ENCODE data around the gene ERBB2. TPM values are rescaled to one million over a fixed set of nuclear protein-coding genes. Genes with fewer than 3 reads are reported as not detected.

The ERBB2 gene
- total RNA-seq: 10 to 100 TPM in 1 of 5 experiments, 1 to 10 TPM in 4; 3.6 to 10.5 (median 6.6) TPM
- polyA plus RNA-seq: 1 to 10 TPM in 1 of 2 donors, under 1 TPM in 1; 0.39 to 2.4 TPM
- 12.1 reads per million, percentile 40 among the genes with 10 or more reads in this experiment for total RNA-seq

- Histone ChIP-seq H3K4me1 (ENCODE audit: control insufficient read depth in 2 of 2, insufficient read depth in 2 of 2, low read length in 2 of 2) (no peaks in the 10 kb centered on the region), H3K36me3 (ENCODE audit: control insufficient read depth in 2 of 3, insufficient read depth in 3 of 3, low read length in 3 of 3) (no peaks in the 10 kb centered on the region), H3K27me3 (ENCODE audit: control insufficient read depth in 2 of 2, insufficient read depth in 2 of 2, low read length in 2 of 2) (peaks cover 3 to 14% of the 10 kb centered on the region in 2 donors), H3K9me3 (ENCODE audit: control insufficient read depth in 2 of 3, low read length in 3 of 3) (no peaks in the 10 kb centered on the region), H3K27ac (ENCODE audit: low read depth, low read length) (no peak within 1 kb of the TSS), H3K4me3 (ENCODE audit: low read length) (no peak within 1 kb of the TSS)
- peaks cover 28 to 48% (median 29%) of the 10 kb centered on the region in 5 donors for H3K27me3 Mint-ChIP-seq
- POLR2A ChIA-PET: interaction anchor here (1.5 kb wide), 1 partner anchor 12 kb away, joined by 4 read pairs; the partner anchor contains the start of gene PGAP3
- no peak for ATAC-seq
- H3K36me3 Mint-ChIP-seq: peaks cover 0 to 16% (median 6%) of the 10 kb centered on the region in 5 donors
- intact Hi-C loops (cut with micrococcal nuclease): no loop called here
- CTCF ChIA-PET: no interaction called here
- H3K27ac Mint-ChIP-seq: peak within 1 kb of the TSS in 1 of 9 donors; percentile 13
- peak within 1 kb of the TSS in 9 of 10 donors; percentile 18 to 72 (median 45) for H3K4me3 Mint-ChIP-seq
- peaks cover 0 to 2% (median 0%) of the 10 kb centered on the region in 11 donors for H3K9me3 Mint-ChIP-seq
- DNase-seq: no peak
- peaks cover 5 to 18% (median 10%) of the 10 kb centered on the region in 7 donors for H3K4me1 Mint-ChIP-seq
Observed at GRCh38 chr17:39699818-39700147, at the start of gene ERBB2. Gene ERBB2 (plus strand): TSS chr17:39700064. CDS start chr17:39700239, 175 bp downstream.

DNA sequence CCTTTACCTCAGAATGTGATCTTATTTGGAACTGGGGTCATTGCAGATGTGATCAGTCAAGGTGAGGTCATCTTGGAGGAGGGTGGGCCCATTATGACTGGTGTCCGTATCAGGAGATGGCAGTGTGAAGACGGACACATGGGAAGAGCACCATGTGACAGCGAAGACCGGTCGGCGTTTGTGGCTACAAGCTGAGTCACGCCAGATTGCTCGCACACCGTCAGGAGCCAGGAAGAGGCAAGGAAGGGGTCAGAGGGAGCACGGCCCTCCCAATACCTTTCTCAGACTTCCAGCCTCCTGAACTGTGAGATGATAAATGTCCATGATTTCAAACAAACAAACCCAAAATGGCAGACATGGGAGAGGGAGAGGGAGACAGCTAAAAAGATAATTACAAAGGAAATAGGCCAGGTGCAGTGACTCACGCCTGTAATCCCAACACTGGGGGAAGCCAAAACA, 49.7 kb upstream of the ERBB2 start:
- ATAC-seq (no peak), DNase-seq (no peak)
- Mint-ChIP-seq H3K27ac (peak overlapping the region in 8 of 9 donors; percentile 39 to 89 (median 72)), H3K36me3 (peaks cover 0 to 12% (median 0%) of the 10 kb centered on the region in 5 donors), H3K4me3 (no peak overlapping the region), H3K4me1 (peaks cover 23 to 72% (median 55%) of the 10 kb centered on the region in 7 donors), H3K27me3 (no peaks in the 10 kb centered on the region), H3K9me3 (no peaks in the 10 kb centered on the region)
- no peaks in the 10 kb centered on the region for H3K9me3 ChIP-seq (ENCODE audit: control insufficient read depth in 2 of 3, low read length in 3 of 3)
- no peak overlapping the region for H3K27ac ChIP-seq (ENCODE audit: low read depth, low read length)
- ChIA-PET CTCF (interaction anchor here (1.2 kb wide), 3 partner anchors 11 to 28 kb away, joined by 3 to 4 read pairs (median 4); no protein-coding TSS in a partner anchor), POLR2A (interaction anchor here (1.1 kb wide), 1 partner anchor 8 kb away, joined by 3 read pairs; no protein-coding TSS in a partner anchor)
- no peak overlapping the region for H3K4me3 ChIP-seq (ENCODE audit: low read length)
- intact Hi-C loops (cut with micrococcal nuclease): no loop called here
- peaks cover 0 to 27% (median 0%) of the 10 kb centered on the region in 3 experiments for H3K36me3 ChIP-seq (ENCODE audit: control insufficient read depth in 2 of 3, insufficient read depth in 3 of 3, low read length in 3 of 3)
- H3K27me3 ChIP-seq (ENCODE audit: control insufficient read depth in 2 of 2, insufficient read depth in 2 of 2, low read length in 2 of 2): no peaks in the 10 kb centered on the region
- H3K4me1 ChIP-seq (ENCODE audit: control insufficient read depth in 2 of 2, insufficient read depth in 2 of 2, low read length in 2 of 2): peaks cover 4 to 10% of the 10 kb centered on the region in 2 donors

DNA sequence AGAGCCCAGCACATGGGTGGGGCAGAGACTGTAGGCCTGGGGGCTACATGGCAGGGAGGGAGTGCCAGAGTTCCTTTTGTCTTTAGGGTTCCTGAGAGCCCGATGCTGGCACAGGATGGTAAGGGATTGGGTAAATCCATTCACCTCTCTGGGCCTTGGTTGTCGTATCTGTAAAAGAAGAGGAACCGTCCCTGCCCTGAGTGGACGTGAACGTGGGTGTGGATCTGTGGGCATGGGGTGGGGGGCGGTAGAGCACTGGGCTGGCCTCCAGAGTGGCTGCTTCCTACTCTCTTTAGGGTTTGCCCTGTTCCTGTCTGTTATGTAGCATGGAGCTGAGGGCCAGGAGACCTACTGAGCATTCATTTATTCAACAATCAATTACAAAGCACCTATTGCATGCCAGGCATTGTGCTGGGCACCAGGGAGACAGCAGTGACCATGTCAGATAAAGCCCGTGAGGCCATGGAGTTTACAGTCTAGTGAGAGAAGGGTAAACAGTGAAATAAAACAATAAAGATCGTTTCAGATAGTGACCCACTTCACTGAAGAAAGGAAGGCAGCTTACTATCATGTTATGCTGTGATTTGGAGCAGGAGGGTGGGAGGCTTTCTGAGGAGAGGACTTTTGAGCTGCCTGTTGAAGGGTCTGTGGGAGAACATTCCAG, 47.8 kb upstream of the ERBB2 start:
- Mint-ChIP-seq H3K27ac (peak overlapping the region in 8 of 9 donors; percentile 32 to 82 (median 66)), H3K27me3 (no peaks in the 10 kb centered on the region), H3K4me3 (peak overlapping the region in 3 of 10 donors; percentile 5 to 61 (median 17)), H3K9me3 (no peaks in the 10 kb centered on the region), H3K4me1 (peaks cover 24 to 68% (median 56%) of the 10 kb centered on the region in 7 donors), H3K36me3 (peaks cover 0 to 18% (median 0%) of the 10 kb centered on the region in 5 donors)
- peaks cover 4 to 10% of the 10 kb centered on the region in 2 donors for H3K4me1 ChIP-seq (ENCODE audit: control insufficient read depth in 2 of 2, insufficient read depth in 2 of 2, low read length in 2 of 2)
- ATAC-seq (no peak), DNase-seq (no peak)
- no peaks in the 10 kb centered on the region for H3K27me3 ChIP-seq (ENCODE audit: control insufficient read depth in 2 of 2, insufficient read depth in 2 of 2, low read length in 2 of 2)
- H3K36me3 ChIP-seq (ENCODE audit: control insufficient read depth in 2 of 3, insufficient read depth in 3 of 3, low read length in 3 of 3): peaks cover 0 to 32% (median 0%) of the 10 kb centered on the region in 3 experiments
- no peaks in the 10 kb centered on the region for H3K9me3 ChIP-seq (ENCODE audit: control insufficient read depth in 2 of 3, low read length in 3 of 3)
- ChIA-PET POLR2A (interaction anchor here (0.5 to 1.4 kb wide), 3 partner anchors 14 to 80 kb away, joined by 4 to 9 read pairs (median 5); no protein-coding TSS in a partner anchor), CTCF (interaction anchor here (0.6 to 3.5 kb wide), 11 partner anchors 11 to 373 kb away, joined by 3 to 15 read pairs (median 3); no protein-coding TSS in a partner anchor)
- no peak overlapping the region for H3K4me3 ChIP-seq (ENCODE audit: low read length)
- intact Hi-C loops (cut with micrococcal nuclease): loop anchor here in 1 of 2 donors (2.0 kb wide), 1 partner anchor 29 kb away; no protein-coding TSS in a partner anchor
- no peak overlapping the region for H3K27ac ChIP-seq (ENCODE audit: low read depth, low read length)

DNA sequence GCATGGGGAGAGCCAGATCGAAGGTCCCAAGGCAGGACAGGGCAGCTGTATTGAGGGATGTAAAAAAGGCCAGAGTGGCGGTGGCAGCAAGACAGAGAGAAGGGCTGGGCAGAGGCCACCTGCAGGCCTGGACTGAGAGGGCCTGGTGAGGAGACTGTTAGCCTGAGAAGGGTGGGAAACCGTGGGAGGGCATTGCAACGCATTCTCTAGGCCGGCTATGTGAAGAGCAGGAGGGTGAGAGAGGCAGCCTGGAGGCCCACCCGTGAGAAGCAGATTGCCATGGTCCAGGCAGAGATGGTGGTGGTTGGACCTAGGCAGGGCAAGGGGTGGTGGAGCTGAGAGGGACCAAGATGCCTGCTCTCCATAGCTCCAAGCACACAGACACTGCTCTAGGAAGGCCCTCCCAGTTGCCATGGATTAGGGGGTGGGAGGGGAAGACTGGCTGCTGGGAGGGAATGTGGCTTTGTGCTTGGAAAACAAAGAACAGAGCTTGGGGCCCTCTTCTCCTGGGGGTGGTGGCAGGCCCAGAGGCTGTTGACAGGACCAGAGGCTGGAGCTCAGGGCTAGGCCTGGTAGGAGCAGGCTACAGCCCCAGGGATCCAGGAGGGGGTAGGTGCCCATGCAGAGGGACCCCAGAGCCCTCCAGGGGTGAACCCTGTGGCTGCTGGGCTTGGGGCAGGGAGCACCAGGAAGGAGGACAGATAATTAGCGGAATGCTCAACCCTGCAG, 47.1 kb upstream of the ERBB2 start:
- Mint-ChIP-seq H3K4me3 (peak overlapping the region in 3 of 10 donors; percentile 5 to 61 (median 17)), H3K36me3 (peaks cover 0 to 20% (median 0%) of the 10 kb centered on the region in 5 donors), H3K27me3 (no peaks in the 10 kb centered on the region), H3K4me1 (peaks cover 24 to 67% (median 56%) of the 10 kb centered on the region in 7 donors), H3K27ac (peak overlapping the region in 8 of 9 donors; percentile 14 to 82 (median 66)), H3K9me3 (no peaks in the 10 kb centered on the region)
- ChIA-PET POLR2A (interaction anchor here (1.0 to 1.4 kb wide), 2 partner anchors 14 to 15 kb away, joined by 4 to 5 read pairs; no protein-coding TSS in a partner anchor), CTCF (interaction anchor here (0.6 to 3.5 kb wide), 17 partner anchors 10 to 373 kb away, joined by 3 to 20 read pairs (median 4); partner anchors contain the start of gene PNMT)
- Histone ChIP-seq H3K27ac (ENCODE audit: low read depth, low read length) (no peak overlapping the region), H3K36me3 (ENCODE audit: control insufficient read depth in 2 of 3, insufficient read depth in 3 of 3, low read length in 3 of 3) (peaks cover 0 to 35% (median 0%) of the 10 kb centered on the region in 3 experiments), H3K27me3 (ENCODE audit: control insufficient read depth in 2 of 2, insufficient read depth in 2 of 2, low read length in 2 of 2) (no peaks in the 10 kb centered on the region), H3K4me3 (ENCODE audit: low read length) (no peak overlapping the region), H3K4me1 (ENCODE audit: control insufficient read depth in 2 of 2, insufficient read depth in 2 of 2, low read length in 2 of 2) (peaks cover 4 to 13% of the 10 kb centered on the region in 2 donors), H3K9me3 (ENCODE audit: control insufficient read depth in 2 of 3, low read length in 3 of 3) (no peaks in the 10 kb centered on the region)
- ATAC-seq (no peak), DNase-seq (no peak)
- intact Hi-C loops (cut with micrococcal nuclease): loop anchor here in 1 of 2 donors (2.0 kb wide), 1 partner anchor 30 kb away; no protein-coding TSS in a partner anchor

GRCh38 chr17:39653316-39653661, 46.6 kb upstream of the ERBB2 start:
- H3K9me3 ChIP-seq (ENCODE audit: control insufficient read depth in 2 of 3, low read length in 3 of 3): no peaks in the 10 kb centered on the region
- Mint-ChIP-seq H3K4me3 (peak overlapping the region in 1 of 10 donors; percentile 61), H3K9me3 (no peaks in the 10 kb centered on the region), H3K27me3 (no peaks in the 10 kb centered on the region), H3K36me3 (peaks cover 0 to 23% (median 0%) of the 10 kb centered on the region in 5 donors), H3K27ac (peak overlapping the region in 1 of 9 donors; percentile 32), H3K4me1 (peaks cover 24 to 72% (median 62%) of the 10 kb centered on the region in 7 donors)
- ChIA-PET POLR2A (interaction anchor here (1.1 to 2.4 kb wide), 3 partner anchors 14 to 27 kb away, joined by 4 to 13 read pairs (median 4); partner anchors contain the start of gene PNMT), CTCF (interaction anchor here (0.5 to 3.5 kb wide), 16 partner anchors 10 to 211 kb away, joined by 3 to 25 read pairs (median 4); partner anchors contain the start of genes IKZF3 and PNMT)
- ATAC-seq (no peak), DNase-seq (no peak)
- peaks cover 0 to 40% (median 0%) of the 10 kb centered on the region in 3 experiments for H3K36me3 ChIP-seq (ENCODE audit: control insufficient read depth in 2 of 3, insufficient read depth in 3 of 3, low read length in 3 of 3)
- H3K27me3 ChIP-seq (ENCODE audit: control insufficient read depth in 2 of 2, insufficient read depth in 2 of 2, low read length in 2 of 2): no peaks in the 10 kb centered on the region
- H3K4me3 ChIP-seq (ENCODE audit: low read length): no peak overlapping the region
- peaks cover 4 to 18% of the 10 kb centered on the region in 2 donors for H3K4me1 ChIP-seq (ENCODE audit: control insufficient read depth in 2 of 2, insufficient read depth in 2 of 2, low read length in 2 of 2)
- intact Hi-C loops (cut with micrococcal nuclease): loop anchor here in 1 of 2 donors (2.0 kb wide), 1 partner anchor 30 kb away; no protein-coding TSS in a partner anchor
- no peak overlapping the region for H3K27ac ChIP-seq (ENCODE audit: low read depth, low read length)

Data from naive thymus-derived CD4-positive, alpha-beta T cell (primary cell).